HepG2 (cell line): Measurements from ENCODE around the gene KIF24.

Source experiments
- CREM ChIP-seq, 2 experiments: sonication (generic) in 1 of 2; formaldehyde crosslinking in 1 of 2; IDR thresholded peaks; 2 replicates each; pipeline versions ENCODE4 v1.4.0 to v1.6.1; 2016 to 2020; ENCODE audit warnings: antibody characterized with exemption in 1 of 2, mild to moderate bottlenecking in 1 of 2, missing genetic modification reagents in 1 of 2
- ETV5 ChIP-seq: IDR thresholded peaks from 2 replicates; pipeline ENCODE4 v1.6.1; 2018; ENCODE audit warnings: missing biosample characterization, missing genetic modification reagents, inconsistent platforms, borderline replicate concordance
- MXI1 ChIP-seq: IDR thresholded peaks from 3 replicates; pipeline ENCODE4 v1.6.1; 2012; ENCODE audit warnings: low read depth, low read length, inconsistent platforms, borderline replicate concordance
- RBFOX2 ChIP-seq: fragments of 200-400 bp; formaldehyde crosslinking; IDR thresholded peaks from 2 replicates; pipeline ENCODE4 v1.6.1; 2017; ENCODE audit warnings: low read depth, mild to moderate bottlenecking, low read length
- ZFP36 ChIP-seq: fragments of 150-350 bp; IDR thresholded peaks from 2 replicates; pipeline ENCODE4 v1.6.1; 2018; ENCODE audit warnings: borderline replicate concordance, low read length, low read depth; ENCODE audit not compliant: partially characterized antibody
- ZNF660 ChIP-seq: sonication (generic); formaldehyde crosslinking; IDR thresholded peaks from 2 replicates; pipeline ENCODE4 v1.5.1; 2020; ENCODE audit warnings: mild to moderate bottlenecking, low read depth, missing genetic modification reagents, borderline replicate concordance
- TF ChIP-seq, protein P1 (sequence below): sonication (generic); formaldehyde crosslinking; IDR thresholded peaks from 2 replicates; pipeline ENCODE4 v1.9.0; 2021; ENCODE audit warnings: missing genetic modification reagents, borderline replicate concordance
- TF ChIP-seq, protein P2 (sequence below): sonication (generic); IDR thresholded peaks from 2 replicates; pipeline ENCODE4 v1.6.1; 2016; ENCODE audit warnings: low read depth, borderline replicate concordance
- TF ChIP-seq, protein P3 (sequence below): sonication (generic); formaldehyde crosslinking; IDR thresholded peaks from 2 replicates; pipeline ENCODE4 v1.5.0; 2020; ENCODE audit warnings: mild to moderate bottlenecking, missing genetic modification reagents, moderate library complexity
- TF ChIP-seq, protein P4 (sequence below): sonication (generic); formaldehyde crosslinking; IDR thresholded peaks from 2 replicates; pipeline ENCODE4 v1.8.1; 2023; ENCODE audit warnings: missing genetic modification reagents, inconsistent platforms, borderline replicate concordance
- TF ChIP-seq, protein P5 (sequence below): sonication (generic); formaldehyde crosslinking; IDR thresholded peaks from 2 replicates; pipeline ENCODE4 v1.4.0; 2020; ENCODE audit warnings: missing genetic modification reagents

DNA sequence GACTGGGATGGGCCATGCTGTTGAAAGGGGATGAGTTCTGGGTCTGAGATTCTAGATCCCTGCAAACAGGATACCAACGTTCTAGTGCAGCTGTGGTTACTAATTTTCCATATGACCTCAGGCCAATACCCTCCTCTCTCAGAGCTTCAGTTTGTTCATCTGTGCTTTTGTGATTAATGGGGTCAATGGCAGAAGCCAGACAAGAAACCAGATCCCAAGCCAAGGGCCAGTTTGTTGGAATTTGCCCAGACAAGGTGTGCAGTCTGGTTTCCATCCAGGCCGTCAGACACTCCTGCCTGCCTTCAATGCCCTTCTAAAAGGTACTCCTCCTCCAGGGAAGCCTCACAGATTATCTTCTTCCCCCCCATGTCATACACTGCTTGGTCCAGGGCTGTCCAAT lies 36.2 kb upstream of the KIF24 start:
- no peak for TF ChIP-seq ETV5 (CRISPR knock-in tag)
- TF ChIP-seq, protein P1, sequence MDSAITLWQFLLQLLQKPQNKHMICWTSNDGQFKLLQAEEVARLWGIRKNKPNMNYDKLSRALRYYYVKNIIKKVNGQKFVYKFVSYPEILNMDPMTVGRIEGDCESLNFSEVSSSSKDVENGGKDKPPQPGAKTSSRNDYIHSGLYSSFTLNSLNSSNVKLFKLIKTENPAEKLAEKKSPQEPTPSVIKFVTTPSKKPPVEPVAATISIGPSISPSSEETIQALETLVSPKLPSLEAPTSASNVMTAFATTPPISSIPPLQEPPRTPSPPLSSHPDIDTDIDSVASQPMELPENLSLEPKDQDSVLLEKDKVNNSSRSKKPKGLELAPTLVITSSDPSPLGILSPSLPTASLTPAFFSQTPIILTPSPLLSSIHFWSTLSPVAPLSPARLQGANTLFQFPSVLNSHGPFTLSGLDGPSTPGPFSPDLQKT, result no peak
- TF ChIP-seq, protein P2, sequence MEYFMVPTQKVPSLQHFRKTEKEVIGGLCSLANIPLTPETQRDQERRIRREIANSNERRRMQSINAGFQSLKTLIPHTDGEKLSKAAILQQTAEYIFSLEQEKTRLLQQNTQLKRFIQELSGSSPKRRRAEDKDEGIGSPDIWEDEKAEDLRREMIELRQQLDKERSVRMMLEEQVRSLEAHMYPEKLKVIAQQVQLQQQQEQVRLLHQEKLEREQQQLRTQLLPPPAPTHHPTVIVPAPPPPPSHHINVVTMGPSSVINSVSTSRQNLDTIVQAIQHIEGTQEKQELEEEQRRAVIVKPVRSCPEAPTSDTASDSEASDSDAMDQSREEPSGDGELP, result no peak
- no peak for TF ChIP-seq RBFOX2
- TF ChIP-seq, protein P3, sequence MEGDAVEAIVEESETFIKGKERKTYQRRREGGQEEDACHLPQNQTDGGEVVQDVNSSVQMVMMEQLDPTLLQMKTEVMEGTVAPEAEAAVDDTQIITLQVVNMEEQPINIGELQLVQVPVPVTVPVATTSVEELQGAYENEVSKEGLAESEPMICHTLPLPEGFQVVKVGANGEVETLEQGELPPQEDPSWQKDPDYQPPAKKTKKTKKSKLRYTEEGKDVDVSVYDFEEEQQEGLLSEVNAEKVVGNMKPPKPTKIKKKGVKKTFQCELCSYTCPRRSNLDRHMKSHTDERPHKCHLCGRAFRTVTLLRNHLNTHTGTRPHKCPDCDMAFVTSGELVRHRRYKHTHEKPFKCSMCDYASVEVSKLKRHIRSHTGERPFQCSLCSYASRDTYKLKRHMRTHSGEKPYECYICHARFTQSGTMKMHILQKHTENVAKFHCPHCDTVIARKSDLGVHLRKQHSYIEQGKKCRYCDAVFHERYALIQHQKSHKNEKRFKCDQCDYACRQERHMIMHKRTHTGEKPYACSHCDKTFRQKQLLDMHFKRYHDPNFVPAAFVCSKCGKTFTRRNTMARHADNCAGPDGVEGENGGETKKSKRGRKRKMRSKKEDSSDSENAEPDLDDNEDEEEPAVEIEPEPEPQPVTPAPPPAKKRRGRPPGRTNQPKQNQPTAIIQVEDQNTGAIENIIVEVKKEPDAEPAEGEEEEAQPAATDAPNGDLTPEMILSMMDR, result no peak
- TF ChIP-seq, protein P4, sequence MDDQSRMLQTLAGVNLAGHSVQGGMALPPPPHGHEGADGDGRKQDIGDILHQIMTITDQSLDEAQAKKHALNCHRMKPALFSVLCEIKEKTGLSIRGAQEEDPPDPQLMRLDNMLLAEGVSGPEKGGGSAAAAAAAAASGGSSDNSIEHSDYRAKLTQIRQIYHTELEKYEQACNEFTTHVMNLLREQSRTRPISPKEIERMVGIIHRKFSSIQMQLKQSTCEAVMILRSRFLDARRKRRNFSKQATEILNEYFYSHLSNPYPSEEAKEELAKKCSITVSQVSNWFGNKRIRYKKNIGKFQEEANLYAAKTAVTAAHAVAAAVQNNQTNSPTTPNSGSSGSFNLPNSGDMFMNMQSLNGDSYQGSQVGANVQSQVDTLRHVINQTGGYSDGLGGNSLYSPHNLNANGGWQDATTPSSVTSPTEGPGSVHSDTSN (CRISPR knock-in tag), result no peak
- TF ChIP-seq ZFP36, result no peak
- TF ChIP-seq ZNF660 (CRISPR knock-in tag), result no peak
- no peak for TF ChIP-seq MXI1
- TF ChIP-seq, protein P5, sequence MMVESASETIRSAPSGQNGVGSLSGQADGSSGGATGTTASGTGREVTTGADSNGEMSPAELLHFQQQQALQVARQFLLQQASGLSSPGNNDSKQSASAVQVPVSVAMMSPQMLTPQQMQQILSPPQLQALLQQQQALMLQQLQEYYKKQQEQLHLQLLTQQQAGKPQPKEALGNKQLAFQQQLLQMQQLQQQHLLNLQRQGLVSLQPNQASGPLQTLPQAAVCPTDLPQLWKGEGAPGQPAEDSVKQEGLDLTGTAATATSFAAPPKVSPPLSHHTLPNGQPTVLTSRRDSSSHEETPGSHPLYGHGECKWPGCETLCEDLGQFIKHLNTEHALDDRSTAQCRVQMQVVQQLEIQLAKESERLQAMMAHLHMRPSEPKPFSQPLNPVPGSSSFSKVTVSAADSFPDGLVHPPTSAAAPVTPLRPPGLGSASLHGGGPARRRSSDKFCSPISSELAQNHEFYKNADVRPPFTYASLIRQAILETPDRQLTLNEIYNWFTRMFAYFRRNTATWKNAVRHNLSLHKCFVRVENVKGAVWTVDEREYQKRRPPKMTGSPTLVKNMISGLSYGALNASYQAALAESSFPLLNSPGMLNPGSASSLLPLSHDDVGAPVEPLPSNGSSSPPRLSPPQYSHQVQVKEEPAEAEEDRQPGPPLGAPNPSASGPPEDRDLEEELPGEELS (CRISPR knock-in tag), result no peak
- TF ChIP-seq CREM (IDR thresholded peaks at IDR 0.05), result no peak
- TF ChIP-seq CREM (CRISPR knock-in tag; IDR thresholded peaks at IDR 0.05), result no peak
